NCI-H187 (cell line): ENCODE data around the gene MINPP1.
"Not testable (repeated sequence)": the region's sequence is repeated elsewhere in the genome, so short reads cannot be mapped to it uniquely, and the experiment has no call there.

Experiments used
- DNase-seq, 2 experiments: peaks; one replicate each; lab custom pipeline; 2025; lab: John Stamatoyannopoulos, UW

The MINPP1 gene, protein sequence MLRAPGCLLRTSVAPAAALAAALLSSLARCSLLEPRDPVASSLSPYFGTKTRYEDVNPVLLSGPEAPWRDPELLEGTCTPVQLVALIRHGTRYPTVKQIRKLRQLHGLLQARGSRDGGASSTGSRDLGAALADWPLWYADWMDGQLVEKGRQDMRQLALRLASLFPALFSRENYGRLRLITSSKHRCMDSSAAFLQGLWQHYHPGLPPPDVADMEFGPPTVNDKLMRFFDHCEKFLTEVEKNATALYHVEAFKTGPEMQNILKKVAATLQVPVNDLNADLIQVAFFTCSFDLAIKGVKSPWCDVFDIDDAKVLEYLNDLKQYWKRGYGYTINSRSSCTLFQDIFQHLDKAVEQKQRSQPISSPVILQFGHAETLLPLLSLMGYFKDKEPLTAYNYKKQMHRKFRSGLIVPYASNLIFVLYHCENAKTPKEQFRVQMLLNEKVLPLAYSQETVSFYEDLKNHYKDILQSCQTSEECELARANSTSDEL

GRCh38 chr10:87504640-87505365 is at the start of gene MINPP1:
Gene MINPP1 (plus strand): TSS chr10:87504893. CDS start chr10:87504916, 23 bp downstream.
- peak; percentile 26 to 46 for DNase-seq

DNA sequence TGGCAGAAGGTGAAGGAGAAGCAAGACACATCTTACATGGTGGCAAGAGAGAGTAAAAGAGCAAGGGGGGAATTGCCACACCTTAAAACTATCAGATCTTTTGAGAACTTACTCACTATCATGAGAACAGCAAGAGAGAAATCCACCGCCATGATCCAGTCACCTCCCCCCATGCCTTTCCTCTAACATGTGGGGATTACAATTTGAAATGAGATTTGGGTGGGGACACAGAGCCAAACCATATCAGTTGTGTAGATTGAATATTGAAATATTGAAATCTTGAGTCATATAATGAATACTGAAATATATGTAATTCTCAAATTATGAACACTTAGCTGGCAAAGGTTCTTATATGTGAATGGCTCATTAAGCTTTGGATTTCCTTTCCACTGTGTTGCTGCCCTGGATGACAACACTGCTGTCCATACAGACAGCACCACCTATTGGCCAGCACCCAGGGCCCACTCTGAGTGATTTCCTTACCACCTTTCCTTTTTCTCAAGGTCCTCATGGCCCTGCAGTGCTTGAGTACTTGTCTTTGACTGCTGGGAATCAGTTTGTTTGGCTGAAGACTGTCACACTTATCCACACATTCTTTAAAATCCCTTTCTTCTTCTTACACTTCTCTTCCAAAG is 48.0 kb upstream of the MINPP1 start:
- DNase-seq, result not testable (repeated sequence)

GRCh38 chr10:87461751-87462150 is 42.9 kb upstream of the MINPP1 start:
- DNase-seq, result not testable (repeated sequence)

DNA sequence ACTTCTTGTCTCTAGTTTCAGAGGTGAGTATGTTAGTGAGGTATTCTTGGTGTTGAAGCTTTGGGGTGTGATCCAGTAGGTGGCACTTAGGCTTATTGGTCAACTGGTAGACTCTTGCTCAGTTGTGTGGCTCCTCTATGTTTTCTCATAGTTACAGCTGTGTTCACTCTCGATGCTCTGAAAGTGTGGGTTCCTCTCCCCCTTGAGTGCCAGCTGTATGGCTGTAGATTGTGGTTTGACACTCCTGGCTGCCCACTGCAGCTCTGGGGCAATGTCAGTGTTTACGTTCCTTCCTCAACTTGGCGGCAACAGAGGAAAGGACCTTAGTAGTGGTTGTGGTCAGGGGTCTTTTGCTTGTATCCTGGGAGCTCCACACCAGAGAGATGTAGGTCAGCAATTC is 37.8 kb upstream of the MINPP1 start:
- not testable (repeated sequence) for DNase-seq

DNA sequence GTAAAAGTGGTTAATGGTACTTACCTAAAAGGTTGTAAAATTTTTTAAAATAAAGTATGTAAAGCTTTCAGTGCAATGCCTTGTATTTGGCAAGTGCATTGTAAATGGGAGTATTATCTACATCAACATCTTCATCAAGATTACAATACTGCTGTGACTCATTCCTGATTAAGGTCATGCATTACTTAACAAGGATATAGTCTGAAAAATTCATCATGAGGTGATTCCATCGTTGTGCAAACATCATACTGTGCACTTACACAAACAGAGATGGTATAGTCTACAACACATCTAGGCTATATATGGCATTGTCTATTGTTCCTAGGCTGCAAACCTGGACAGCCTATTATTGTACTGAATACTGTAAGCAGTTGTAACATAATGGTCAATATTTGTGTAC is 16.0 kb upstream of the MINPP1 start:
- not testable (repeated sequence) for DNase-seq

GRCh38 chr10:87490285-87490684 is 14.4 kb upstream of the MINPP1 start:
- not testable (repeated sequence) for DNase-seq

GRCh38 chr10:87492450-87492849 is 12.2 kb upstream of the MINPP1 start:
- DNase-seq, result not testable (repeated sequence)

DNA sequence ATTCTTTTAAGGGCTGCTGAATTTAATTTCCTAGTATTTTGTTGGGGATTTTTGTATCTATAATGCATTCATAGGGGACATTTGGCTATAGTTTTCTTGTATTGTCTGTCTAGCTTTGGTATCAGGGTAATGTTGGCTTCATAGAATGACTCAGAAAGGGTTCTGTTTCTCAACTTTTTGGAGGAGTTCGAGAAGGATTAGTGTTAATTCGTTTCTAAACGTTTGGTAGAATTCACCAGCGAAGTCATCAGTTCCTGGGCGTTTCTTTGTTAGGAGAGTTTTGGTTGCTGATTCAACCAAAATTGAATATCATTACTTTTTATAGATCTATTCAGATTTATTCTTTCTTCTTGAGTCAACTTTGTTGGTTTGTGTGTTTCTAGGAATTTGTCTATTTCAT is 9.2 kb upstream of the MINPP1 start:
- not testable (repeated sequence) for DNase-seq

DNA sequence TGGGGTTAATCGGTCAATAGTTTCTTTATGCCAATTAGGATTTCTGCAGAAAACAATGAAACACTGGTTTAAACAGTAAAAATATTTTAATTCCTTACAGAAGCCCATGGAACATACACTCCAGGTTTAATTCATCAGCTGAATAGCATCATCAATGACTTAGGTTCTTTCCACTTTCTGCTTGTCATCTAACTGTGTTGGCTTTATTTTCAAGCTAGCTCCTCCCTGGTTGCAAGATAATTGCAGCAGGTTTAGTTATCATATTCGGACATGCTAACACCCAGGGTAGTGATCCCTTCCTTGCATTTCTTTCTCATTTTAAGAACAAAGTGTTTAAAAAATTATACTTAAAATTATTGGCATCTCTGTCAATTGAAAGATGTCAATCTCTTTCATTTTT is 7.3 kb upstream of the MINPP1 start:
- DNase-seq, result not testable (repeated sequence)

DNA sequence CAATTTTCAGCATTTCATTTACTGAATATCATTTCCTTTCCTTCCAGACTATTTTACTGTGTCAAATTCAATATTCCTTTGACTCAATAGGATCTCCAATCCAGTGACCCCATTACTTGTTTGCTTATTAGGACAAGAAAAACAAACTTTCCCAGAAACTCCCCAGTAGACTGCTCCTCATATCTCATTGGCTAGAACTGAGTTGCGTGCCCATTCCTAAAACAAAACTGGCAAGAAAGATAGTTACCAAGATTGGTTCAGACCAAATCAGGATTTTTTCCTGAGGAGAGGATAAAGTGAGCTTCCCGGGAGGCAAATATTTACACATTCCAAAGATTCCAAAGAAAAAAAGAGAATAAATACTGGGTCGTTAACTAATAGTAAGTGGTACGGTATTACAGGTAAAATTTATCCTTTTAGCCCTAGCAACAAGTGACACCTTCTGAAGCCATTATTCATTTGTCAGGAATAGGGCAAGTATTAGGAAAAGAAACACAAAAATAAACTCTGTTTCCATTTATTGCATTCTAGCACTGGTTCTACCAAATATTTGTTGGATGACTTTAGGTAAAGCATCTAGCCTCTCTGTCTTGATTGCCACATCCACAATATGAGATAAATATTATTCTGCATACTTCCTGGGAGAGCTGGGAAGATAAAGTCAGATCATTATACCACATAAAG is 6.4 kb upstream of the MINPP1 start:
- not testable (repeated sequence) for DNase-seq

- DNase-seq, result no peak
These were observed 4.0 kb upstream of the MINPP1 start for GRCh38 chr10:87500646-87501048.

- no peak for DNase-seq
These were observed 1.3 kb upstream of the MINPP1 start for GRCh38 chr10:87503401-87503800.

GRCh38 chr10:87503886-87504285 is 807 bp upstream of the MINPP1 start:
- DNase-seq, result no peak

GRCh38 chr10:87504307-87504639 is 420 bp upstream of the MINPP1 start:
- DNase-seq, result peak in 1 of 2 experiments; percentile 26

- DNase-seq, result no peak
These were observed 846 bp downstream of the MINPP1 start for GRCh38 chr10:87505366-87506111.

DNA sequence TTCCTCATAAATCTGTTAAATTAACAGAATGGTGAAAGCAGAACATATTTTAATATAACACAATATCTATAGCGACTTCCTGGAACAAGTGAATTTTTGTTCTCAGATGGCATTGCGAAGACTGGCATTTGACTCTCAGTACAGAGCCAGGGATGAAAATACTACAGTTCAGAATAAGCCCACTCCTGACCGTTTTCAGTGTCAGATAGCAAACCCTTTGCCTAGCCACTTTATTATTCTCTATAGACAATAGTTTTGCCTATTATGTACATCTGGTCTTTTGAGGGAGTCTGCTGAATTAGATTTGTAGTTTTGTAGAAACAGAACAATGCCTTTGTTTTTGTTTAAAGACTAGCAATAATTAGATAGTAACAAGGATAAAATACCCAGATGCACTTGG is 2.3 kb downstream of the MINPP1 start:
- no peak for DNase-seq

- no peak for DNase-seq
These were observed 3.3 kb downstream of the MINPP1 start for GRCh38 chr10:87507879-87508483.

DNA sequence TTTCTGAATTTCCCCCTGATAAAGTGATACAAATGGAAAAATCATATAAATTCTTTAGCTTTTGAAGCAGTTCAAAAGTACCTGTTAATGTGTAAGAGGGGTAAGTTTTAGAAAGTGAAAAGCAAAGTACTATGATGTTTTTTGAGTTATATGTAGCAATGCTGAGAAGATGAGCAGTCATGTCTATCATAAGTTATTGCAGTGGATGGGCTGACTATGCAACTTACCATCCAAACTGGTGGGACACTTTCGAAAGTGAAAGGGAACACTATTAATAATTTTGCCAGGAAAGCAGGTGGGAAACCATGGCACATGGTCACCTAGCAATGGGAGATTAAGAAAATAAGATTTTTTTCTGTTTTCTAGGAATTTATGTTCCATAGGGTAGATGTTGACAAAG is 4.1 kb downstream of the MINPP1 start:
- DNase-seq, result no peak

DNA sequence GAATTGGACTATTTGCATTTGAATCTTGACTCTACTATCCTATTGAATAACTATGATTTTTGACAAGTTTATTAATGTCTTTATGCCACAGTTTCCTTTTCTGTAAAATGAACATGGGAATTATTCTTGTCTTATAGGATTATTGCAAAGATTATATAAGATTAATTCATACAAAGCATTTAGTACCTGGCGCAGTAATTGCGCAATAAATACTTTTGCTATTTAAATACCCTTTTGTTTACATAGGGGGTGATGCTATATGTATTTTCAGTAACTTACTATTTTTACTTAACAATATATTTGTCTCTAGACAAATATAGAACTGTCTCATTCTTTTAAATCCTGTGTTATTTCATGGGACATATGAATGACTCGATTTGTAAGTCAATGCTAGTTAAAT is 5.3 kb downstream of the MINPP1 start:
- no peak for DNase-seq

- DNase-seq, result no peak
These were observed 6.8 kb downstream of the MINPP1 start for GRCh38 chr10:87511526-87511925.

- no peak for DNase-seq
These were observed 14.2 kb downstream of the MINPP1 start for GRCh38 chr10:87518937-87519336.
